Stomach (tissue), 9 donors: ENCODE measurements around the gene RIMKLA. TPM values are rescaled to one million over a fixed set of nuclear protein-coding genes. Genes with fewer than 3 reads are reported as not detected.

Experiments used
- DNase-seq, 2 donors: peaks; one replicate each; pipeline versions ENCODE4 v3.0.0 to v3.0.0-alpha.2; 2013 to 2019
- H3K27ac ChIP-seq, 5 donors: fragments of 200-600 bp in 4 of 5; sonication (generic) in 4 of 5; one replicate each; pipeline ENCODE4 v1.5.1; 2013 to 2019; ENCODE audit warnings: mild to moderate bottlenecking in 1 of 5, moderate library complexity in 1 of 5
- H3K27me3 ChIP-seq, 3 donors: fragments of 200-600 bp; sonication (generic); one replicate each; pipeline ENCODE4 v1.5.1; 2017 to 2019; ENCODE audit warnings: mixed run types in 1 of 3
- H3K36me3 ChIP-seq, 4 donors: fragments of 200-600 bp; sonication (generic); 1 replicate in 3 of 4; 2 replicates in 1 of 4; pipeline ENCODE4 v1.5.1; 2016 to 2019
- H3K4me1 ChIP-seq, 4 donors: fragments of 200-600 bp; sonication (generic); one replicate each; pipeline ENCODE4 v1.5.1; 2016 to 2019
- H3K4me3 ChIP-seq, 4 donors: fragments of 200-600 bp; sonication (generic) in 3 of 4; one replicate each; pipeline ENCODE4 v1.5.1; 2016 to 2019; ENCODE audit warnings: mild to moderate bottlenecking in 1 of 4
- H3K9me3 ChIP-seq, 4 donors: fragments of 200-600 bp; sonication (generic); one replicate each; pipeline ENCODE4 v1.5.1; 2016 to 2019
- CTCF ChIP-seq, 7 experiments: fragments of 450-650 bp in 4 of 7; fragments of 200-600 bp in 3 of 7; sonication (generic) in 3 of 7; IDR thresholded peaks; one replicate each; pipeline ENCODE4 v1.5.1; 2016 to 2019; ENCODE audit warnings: antibody characterized with exemption in 7 of 7, control low read depth in 2 of 7, mild to moderate bottlenecking in 1 of 7
- EP300 ChIP-seq: sonication (generic); formaldehyde crosslinking; IDR thresholded peaks from one replicate; pipeline ENCODE4 v1.6.1; 2017; ENCODE audit warnings: antibody characterized with exemption
- POLR2A ChIP-seq, 4 donors: fragments of 450-650 bp; IDR thresholded peaks; one replicate each; pipeline ENCODE4 v1.6.1; 2016; ENCODE audit warnings: antibody characterized with exemption in 4 of 4, control low read depth in 2 of 4, mild to moderate bottlenecking in 1 of 4, moderate library complexity in 1 of 4
- POLR2AphosphoS5 ChIP-seq, 3 donors: sonication (generic); formaldehyde crosslinking; IDR thresholded peaks; one replicate each; pipeline ENCODE4 v1.6.1; 2016; ENCODE audit warnings: antibody characterized with exemption in 3 of 3
- WGBS, 5 donors: extraction: QIAGEN DNeasy Blood & Tissue Kit in 3 of 5; methylation state at CpG; one replicate each; pipeline versions ENCODE4 v1.1.5 to v1.1.7; 2013 to 2018; 5-methylcytosine and 5-hydroxymethylcytosine counted together
- intact Hi-C: fragments of 100-400 bp; cut with DNase I; formaldehyde crosslinking; loops from one replicate; pipeline ENCODE4 v1.15.1; 2023; ENCODE audit warnings: low total_unique reads
- polyA plus RNA-seq, 3 donors: library from polyadenylated mRNA; stranded (reverse); fragments of 200-250 nt; gene quantifications; one replicate each; pipeline ENCODE4 v1.2.3, GENCODE V29; 2013
- total RNA-seq, 5 donors: library from RNA; depleted of rRNA; stranded (reverse); fragments of >200 nt; gene quantifications; one replicate each; pipeline versions ENCODE4 v1.1.0 to v1.2.3, GENCODE V29; 2014 to 2016
- donor health status: healthy with polysubstance abuse.
- donor health status: Bipolar disorder and iron deficiency.
- donor health status: healthy.

RIMKLA gene
- total and polyA plus RNA-seq, 8 donors: 0.15 to 12.7 (median 0.56) TPM; not detected in 1

- Histone ChIP-seq H3K36me3 (no peaks in the 10 kb centered on the region), H3K4me3 (no peak overlapping the region), H3K27me3 (no peaks in the 10 kb centered on the region), H3K4me1 (no peaks in the 10 kb centered on the region), H3K27ac (no peak overlapping the region), H3K9me3 (no peaks in the 10 kb centered on the region)
- no peak for TF ChIP-seq CTCF (IDR thresholded peaks at IDR 0.05)
- no peak for TF ChIP-seq POLR2A (IDR thresholded peaks at IDR 0.05)
- TF ChIP-seq EP300: no peak
- TF ChIP-seq POLR2AphosphoS5 (IDR thresholded peaks at IDR 0.05): no peak
- DNase-seq: peak in 1 of 2 donors; percentile 35
- 61 to 76% (median 67%) methylated on average over 3 of the region's 3 CpGs for WGBS, 5 donors
- intact Hi-C loops: no loop called here
These were observed 50.9 kb downstream of the RIMKLA start for GRCh38 chr1:42431514-42431913.

- Histone ChIP-seq H3K4me1 (no peaks in the 10 kb centered on the region), H3K9me3 (no peaks in the 10 kb centered on the region), H3K4me3 (no peak overlapping the region), H3K27me3 (no peaks in the 10 kb centered on the region), H3K27ac (no peak overlapping the region), H3K36me3 (no peaks in the 10 kb centered on the region)
- intact Hi-C loops: no loop called here
- TF ChIP-seq CTCF (IDR thresholded peaks at IDR 0.05) (no peak), POLR2AphosphoS5 (IDR thresholded peaks at IDR 0.05) (no peak), POLR2A (IDR thresholded peaks at IDR 0.05) (no peak), EP300 (no peak)
- 93 to 94% (median 94%) methylated on average over 4 of the region's 4 CpGs for WGBS, 5 donors
- no peak for DNase-seq
These were observed 52.1 kb downstream of the RIMKLA start for GRCh38 chr1:42432714-42433113.

GRCh38 chr1:42433369-42433768 lies 52.8 kb downstream of the RIMKLA start:
- H3K9me3 ChIP-seq: no peaks in the 10 kb centered on the region
- no peak overlapping the region for H3K4me3 ChIP-seq
- no peaks in the 10 kb centered on the region for H3K36me3 ChIP-seq
- TF ChIP-seq POLR2A (IDR thresholded peaks at IDR 0.05) (no peak), CTCF (IDR thresholded peaks at IDR 0.05) (no peak), POLR2AphosphoS5 (IDR thresholded peaks at IDR 0.05) (no peak), EP300 (no peak)
- no peak overlapping the region for H3K27ac ChIP-seq
- no peaks in the 10 kb centered on the region for H3K27me3 ChIP-seq
- H3K4me1 ChIP-seq: no peaks in the 10 kb centered on the region
- 85 to 92% (median 90%) methylated on average over 6 of the region's 6 CpGs for WGBS, 5 donors
- no peak for DNase-seq
- intact Hi-C loops: no loop called here

GRCh38 chr1:42434340-42434739 lies 53.7 kb downstream of the RIMKLA start:
- no peaks in the 10 kb centered on the region for H3K36me3 ChIP-seq
- H3K4me3 ChIP-seq: no peak overlapping the region
- DNase-seq: no peak
- intact Hi-C loops: no loop called here
- TF ChIP-seq POLR2A (IDR thresholded peaks at IDR 0.05) (no peak), POLR2AphosphoS5 (IDR thresholded peaks at IDR 0.05) (no peak), EP300 (no peak), CTCF (IDR thresholded peaks at IDR 0.05) (no peak)
- no peaks in the 10 kb centered on the region for H3K4me1 ChIP-seq
- H3K27me3 ChIP-seq: no peaks in the 10 kb centered on the region
- no peak overlapping the region for H3K27ac ChIP-seq
- no peaks in the 10 kb centered on the region for H3K9me3 ChIP-seq
- 88 to 97% (median 94%) methylated on average over 4 of the region's 4 CpGs for WGBS, 5 donors
